Measurements from ENCODE around the gene SDR42E2.
"Not testable (repeated sequence)": the region's sequence is repeated elsewhere in the genome, so short reads cannot be mapped to it uniquely, and the experiment has no call there.

The SDR42E2 gene

DNA sequence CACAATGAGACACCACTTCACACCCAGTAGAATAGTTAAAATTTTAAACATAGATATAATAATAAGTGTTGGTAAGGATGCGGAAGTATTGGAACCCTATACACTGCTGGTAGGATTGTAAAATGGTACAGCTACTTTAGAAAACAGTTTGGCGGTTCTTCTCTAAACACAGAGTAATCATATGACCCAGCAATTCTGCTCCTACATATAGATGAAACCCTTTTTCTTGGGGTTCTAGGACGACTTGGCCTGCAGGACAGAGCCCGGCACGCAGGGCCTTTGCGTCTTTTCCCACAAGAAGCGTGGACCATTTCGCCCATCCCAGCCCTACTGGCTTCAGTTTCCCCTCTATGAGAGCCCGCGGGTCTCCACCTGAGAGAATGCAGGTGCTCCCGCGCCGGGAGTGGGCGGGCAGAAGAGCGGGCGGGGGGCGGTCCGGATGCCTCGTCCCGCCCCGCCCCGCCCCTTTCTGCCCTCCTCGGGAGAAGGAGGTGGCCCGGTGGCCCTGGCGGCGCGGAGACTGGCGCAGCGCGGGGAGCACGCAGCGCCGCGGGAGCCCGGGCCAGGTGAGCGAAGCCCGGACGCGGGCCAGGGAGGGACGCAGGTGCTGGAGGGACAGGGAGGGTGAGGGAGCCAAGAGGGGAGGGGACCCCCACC lies at the start of gene SDR42E2:
Gene SDR42E2, plus strand, starts transcription at position 508 of the 657 bp plus-strand sequence. CDS start 3,077 bp downstream, outside the sequence.
- peak; percentile 26 for DNase-seq

DNA sequence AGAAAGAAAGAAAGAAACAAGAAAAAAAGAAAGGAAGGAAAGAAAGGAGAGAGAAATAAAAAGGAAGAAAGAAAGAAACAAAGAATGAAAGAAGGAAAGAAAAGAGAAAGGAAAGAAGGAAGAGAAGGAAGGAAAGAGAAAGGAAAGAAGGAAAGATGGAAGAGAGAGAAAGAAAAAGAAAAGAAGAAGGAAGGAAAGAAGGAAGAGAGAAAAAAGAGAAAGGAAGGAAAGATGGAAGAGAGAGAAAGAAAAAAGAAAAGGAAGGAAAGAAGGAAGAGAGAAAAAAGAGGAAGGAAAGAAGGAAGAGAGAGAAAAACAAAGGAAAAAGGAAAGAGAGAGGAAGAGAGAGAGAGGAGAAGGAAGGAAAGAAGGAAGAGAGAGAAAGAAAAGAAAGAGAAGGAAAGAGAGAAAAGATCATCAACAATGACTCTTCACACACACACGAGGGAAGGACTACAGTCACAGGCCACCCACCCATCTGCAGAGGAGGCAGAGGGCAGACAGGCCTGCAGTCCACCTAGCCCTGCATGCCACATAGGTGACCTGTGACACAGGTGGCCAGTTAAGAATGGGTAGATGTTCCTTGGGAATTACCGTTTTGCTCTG lies 46.1 kb upstream of the SDR42E2 start:
- DNase-seq: no peak

DNA sequence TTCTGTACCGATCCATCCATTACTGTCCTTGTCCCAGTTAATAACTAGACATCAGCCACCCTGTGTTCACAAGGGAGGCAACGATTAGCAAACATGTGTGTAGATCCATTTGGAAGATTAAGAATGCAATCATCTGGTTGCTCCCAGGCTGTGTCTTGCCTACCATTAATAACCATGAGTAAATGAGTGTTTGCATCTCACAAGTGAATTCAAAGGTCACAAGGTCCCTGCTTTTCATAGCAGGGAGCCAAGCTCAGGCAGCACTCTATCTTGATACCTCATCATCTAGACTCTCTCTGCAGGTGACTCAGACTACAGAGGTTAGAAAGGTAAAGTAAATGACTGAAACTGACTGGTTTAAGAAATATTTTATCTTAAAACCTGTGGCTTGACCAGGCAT lies 44.7 kb upstream of the SDR42E2 start:
- DNase-seq: no peak

DNA sequence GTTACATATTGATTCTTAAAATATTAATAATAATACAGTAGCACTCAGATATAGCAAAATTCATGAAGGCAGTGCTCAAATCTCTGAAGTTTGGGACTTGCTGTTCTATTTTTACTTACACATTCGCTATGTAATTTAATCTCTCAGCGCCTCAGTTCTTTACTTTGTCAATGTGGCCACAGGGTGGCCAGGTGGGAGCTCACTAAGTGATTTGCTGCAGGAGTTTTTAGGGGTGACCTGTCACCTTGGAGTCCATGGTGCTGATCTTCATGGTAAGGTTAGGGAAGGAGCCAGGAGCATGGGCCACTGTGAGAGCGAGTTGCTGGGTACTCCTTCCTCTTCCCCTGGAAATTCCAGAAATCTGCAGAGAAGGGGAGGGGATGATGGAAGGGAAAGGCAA lies 41.9 kb upstream of the SDR42E2 start:
- no peak for DNase-seq

DNA sequence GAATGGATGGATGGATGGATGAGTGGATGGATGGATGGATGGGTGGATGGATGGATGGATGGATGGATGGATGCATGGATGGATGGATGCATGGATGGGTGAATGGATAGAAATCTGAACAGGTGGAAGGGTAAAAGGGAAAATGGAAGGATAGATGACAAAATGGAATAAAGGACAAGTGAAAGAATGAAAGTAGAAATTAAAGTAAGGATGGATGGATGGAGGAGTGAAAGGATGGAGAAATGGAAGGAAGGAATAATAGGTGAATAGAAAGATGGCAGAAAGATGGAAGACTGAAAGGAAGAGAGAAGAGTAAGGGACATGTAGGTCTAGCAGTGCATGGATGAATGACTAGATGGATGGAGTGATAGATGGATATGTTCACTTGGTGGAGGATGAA lies 40.1 kb upstream of the SDR42E2 start:
- DNase-seq: no peak

DNA sequence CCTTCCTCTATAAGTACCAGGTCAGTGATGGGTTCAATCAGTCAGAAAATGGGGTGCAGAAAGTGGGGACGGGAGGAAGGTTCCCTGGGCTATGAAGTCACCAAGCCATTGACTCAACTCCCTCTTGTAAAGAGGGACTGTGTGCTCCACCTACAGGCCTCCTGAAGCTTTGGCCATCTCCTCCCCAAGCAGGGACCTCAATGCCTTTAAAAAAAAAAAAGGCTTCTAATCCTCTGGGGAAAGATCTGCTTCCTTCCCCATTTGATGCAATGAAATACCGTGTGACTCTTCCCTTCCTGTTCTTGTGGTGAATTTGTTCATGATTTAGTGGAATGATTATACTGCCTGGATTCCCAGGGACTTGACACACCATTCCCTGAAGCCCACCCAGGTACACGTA lies 39.2 kb upstream of the SDR42E2 start:
- DNase-seq: no peak

DNA sequence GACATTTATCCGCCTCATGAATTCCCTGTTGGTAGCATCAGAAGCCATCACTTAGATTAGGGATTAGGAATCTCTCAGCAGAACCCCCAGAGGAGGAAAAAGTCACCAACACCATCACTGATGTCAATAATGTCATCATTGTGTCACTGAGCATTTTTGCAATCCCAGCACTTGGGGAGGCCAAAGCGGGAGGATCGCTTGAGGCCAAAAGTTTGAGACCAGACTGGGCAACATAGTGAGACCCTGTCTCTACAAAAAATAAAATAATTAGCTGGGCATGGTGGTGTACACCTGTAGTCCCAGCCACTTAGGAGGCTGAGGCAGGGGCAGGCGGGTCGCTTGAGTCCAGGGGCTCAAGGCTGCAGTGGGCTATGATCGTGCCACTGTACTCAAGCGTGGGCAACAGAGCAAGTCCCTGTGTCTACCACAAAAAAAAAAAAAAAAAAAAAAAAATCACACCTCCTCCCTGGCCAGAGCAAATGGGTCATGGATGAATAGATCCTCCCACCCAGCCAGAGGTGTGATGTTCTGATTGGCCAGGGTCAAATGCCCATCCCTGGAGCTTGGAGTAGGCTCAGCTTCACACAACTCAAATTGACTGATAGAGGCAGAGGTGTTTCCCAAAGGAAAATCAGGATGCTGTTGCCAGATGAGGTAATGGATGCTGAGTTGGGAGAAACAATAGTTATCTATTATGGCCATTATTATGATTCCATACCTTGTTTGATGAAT lies 38.4 kb upstream of the SDR42E2 start:
- no peak for DNase-seq

DNA sequence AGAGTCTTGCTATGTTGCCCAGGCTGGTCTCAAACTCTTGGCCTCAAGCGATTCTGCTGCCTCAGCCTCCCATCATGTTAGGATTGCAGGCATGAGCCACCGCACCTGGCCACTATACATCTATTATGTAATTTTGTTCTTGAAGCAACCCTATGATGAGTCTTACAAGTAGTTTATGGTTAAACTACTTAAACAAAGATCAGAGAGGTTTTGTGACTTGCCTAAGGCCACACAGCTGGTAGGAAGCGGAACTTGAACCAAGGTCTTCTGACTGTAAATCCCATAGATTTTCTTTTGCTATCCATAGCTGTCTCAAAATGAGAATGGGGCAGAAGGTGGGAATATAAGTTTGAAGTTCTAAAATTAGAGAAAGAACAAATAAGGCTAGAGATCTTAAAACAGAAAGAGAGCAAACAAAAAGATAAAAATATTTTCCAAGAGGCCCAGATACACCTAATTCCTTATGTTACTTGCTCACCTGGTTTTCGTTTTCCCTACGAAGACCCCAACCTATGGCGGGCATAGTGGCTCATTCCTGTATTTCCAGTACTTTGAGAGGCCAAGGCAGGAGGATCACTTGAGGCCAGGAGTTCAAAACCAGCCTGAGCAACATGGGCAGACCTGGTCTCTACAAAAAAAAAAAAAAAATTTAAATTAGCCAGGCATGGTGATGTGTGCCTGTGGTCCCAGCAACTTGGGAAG lies 37.6 kb upstream of the SDR42E2 start:
- no peak for DNase-seq

DNA sequence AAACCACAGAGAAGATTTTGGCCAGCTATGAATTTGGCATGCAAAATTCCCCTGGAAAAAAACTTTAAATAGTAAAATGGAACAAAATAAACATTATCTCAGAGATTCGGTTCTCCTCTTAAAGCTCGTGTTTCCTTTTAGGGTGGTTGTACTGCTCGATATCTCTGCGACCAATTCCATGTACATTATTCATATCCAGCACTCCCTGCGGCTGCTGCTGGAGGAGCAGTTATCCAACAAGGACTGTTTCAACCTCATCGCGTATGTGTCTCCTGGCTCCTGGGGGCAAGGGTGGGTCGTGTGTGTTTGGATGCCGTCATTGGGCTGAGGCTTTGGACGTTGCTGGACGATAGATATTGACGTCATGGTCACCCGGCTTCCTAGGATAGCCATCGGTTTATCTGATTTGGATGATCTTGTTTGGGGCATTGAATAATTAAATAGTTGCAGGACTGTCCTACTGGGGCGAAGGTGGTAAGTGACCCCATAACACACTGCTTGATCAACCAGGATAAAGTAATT lies 36.2 kb upstream of the SDR42E2 start:
- DNase-seq: no peak

DNA sequence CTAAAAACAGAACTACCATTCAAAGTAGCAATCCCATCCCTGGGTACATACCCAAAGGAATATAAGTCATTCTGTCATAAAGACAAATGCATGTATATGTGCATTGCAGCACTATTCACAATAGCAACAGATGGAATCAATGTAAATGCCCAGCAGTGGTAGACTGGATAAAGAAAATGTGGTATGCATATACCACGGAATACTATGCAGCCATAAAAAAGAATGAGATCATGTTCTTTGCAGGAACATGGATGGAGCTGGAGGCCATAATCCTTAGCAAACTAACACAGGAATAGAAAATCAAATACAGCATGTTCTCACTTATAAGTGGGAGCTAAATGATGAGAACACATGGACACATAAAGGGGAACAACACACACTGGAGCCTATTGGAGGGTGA lies 33.8 kb upstream of the SDR42E2 start:
- not testable (repeated sequence) for DNase-seq

DNA sequence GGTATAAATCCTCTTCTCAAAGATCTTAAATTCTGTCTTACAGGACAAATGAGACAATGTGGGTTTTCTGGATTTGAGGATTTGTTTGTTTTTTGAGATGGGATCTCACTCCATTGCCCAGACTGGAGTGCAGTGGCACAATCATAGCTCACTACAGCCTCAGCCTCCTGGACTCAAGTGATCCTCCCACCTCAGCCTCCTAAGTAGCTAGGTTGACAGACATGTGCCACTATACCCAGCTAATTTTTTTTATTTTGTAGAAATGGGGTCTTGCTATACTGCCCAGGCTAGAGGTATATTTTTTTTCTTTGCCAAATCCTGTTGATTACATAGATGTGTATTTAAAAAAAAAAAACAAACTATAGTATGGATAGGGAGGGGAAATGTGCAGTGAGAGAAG lies 31.8 kb upstream of the SDR42E2 start:
- no peak for DNase-seq

DNA sequence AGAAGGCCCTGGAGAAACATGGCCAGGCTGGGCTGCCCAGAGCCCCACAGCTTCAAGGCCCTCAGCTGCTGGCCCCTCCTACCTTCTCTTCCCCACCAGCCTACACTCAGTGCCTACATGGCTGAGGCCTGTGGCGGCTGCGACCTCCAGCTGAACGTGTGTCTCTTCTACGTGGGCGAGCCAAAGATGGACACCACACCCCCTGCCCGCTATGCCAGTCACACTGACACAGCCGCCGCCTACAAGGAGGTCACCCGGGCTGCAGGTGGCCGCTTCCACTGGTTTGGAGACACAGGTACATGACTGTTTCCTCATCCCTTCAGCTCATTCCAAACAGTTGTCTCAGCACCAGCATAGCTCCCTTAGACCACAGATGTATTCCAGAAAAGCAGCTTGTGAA lies 29.5 kb upstream of the SDR42E2 start:
- no peak for DNase-seq

DNA sequence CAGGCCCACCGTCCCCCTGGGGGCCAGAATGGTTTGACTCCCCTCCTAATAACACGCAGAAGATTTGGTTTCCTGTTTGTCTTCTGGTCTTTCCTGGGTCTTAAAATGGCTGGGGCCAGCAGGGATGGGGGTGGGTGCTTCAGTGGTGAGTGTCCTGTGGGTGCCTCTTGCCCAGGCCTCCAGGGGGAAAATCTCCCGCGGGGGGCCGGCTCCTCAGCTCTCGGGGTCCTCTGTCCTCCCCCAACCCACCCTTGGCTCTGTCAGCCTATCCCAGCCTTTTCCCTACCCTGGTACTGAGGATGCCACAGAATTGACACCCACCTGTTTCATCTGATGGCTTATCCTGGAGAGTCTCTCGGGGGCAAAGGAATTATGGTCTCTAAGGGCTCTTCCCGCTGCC lies 23.8 kb upstream of the SDR42E2 start:
- no peak for DNase-seq

DNA sequence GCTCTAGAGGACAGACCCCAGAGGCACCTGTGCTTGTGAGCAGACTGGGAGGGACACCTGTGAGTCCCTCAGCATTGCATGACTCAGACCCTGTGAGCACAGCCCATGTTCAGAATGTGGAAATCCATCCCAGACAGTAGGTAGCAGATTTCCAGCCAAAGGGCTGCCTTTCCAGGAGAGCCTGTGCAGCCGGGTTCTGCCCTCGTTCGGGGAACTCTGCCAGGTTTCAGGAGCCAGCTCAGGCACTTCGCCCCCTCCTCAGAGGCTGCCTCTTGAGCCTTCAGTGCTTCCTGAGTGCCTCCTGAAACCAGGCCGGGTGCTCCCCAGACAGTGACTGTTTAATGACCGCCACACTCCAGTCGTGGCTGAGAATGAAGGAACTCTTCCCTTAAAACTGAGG lies 23.3 kb upstream of the SDR42E2 start:
- no peak for DNase-seq

DNA sequence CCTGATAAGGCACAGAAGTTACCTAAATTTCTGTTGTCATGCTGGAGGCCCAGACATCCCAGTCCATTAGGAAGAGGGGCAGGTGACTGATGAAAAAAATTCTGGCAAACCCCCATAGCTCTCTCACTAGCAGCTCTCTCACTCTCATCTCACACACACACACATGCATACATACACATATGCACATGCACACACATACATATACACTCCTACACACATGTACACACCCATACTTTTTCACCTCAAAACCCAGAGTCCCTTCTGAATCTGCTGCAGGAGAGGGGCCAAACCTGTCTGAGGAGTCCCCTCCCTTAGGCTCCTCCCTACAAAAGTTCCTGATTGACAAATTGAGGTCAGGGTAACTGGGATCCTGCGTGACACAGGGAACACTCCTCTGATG lies 22.6 kb upstream of the SDR42E2 start:
- no peak for DNase-seq

DNA sequence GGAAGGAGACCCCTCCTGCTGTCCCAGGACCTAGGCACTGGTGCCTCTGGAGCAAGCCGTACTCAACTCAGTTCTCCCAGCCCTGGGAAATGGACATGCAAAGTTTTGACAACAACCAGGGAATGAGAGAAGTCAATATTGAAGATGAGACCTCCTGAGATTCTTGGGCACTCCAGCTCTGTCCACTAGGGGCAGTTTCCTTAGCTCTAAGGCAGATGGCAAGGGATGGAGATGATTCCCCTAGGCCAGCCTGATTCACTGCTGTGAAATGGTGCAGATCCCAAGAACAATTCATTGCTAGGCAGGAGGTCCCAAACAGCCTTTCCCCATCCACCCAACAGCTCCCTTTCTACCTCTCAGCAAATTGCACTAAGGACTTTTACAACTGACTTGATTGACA lies 20.5 kb upstream of the SDR42E2 start:
- DNase-seq: no peak

DNA sequence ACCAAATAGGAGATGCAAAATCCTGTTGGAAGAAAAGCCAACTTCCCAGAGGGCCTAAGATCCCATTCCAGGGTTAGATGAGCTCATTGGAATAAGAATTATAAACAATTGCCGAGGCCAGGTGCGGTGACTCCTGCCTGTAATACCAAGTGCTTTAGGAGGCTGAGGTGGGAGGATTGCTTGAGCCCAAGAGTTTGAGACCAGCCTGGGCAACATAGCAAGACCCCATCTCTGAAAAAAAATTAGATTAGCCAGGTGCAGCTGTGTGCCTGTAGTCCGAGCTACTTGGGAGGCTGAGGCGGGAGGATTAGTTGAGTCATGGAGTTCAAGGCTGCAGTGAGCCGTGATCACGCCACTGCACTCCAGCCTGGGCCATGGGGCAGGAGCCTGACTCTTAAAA lies 17.8 kb upstream of the SDR42E2 start:
- DNase-seq: no peak

DNA sequence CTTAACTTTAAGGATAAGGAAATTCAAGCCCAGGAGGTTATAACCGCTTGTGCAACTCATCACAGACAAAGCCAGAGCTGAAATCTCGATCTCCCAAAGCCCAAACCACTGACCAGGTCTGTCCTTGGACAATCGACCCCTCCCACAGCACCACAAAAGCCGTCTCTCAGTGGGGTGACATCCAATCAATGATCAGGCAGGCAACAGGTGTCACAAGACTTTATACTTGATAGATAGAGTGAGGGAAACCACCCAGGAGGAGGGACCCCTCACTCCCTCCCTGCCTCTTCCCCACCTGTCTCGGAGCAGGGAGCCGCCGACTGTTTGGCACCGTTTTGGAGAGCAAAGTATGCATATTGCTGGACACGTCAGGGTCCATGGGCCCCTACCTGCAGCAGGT lies 14.5 kb upstream of the SDR42E2 start:
- no peak for DNase-seq

DNA sequence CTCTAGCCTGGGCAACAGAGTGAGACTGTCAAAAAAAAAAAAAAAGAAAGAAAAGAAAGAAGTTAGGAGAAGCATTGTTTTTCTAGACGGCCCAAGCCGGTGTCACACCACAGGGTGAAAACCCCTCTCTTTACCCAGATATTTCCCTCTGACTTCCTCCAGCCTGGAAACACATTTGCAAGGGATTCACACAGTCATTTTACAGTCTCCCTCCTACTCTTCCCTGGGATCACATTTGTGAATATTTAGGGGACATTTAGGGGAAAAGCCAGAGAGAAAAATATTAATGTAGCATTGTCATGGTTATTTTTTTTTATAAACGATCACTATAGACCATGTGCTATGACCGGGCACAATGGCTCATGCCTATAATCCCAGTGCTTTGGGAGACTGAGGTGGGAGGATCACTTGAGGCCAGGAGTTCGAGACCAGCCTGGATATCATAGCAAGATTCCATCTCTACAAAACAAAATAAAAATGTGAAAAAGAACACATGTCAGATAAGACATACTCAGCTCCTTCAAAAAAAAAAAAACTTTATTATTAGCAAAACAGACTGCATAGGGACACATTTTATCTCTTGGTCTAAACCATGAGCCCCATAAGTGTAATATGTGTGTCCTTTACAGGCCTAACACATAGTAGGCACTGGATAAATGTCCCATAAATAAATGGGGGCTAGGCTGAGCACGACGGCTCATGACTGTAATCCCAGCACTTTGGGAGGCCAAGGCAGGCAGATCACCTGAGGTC lies 10.9 kb upstream of the SDR42E2 start:
- DNase-seq: no peak

DNA sequence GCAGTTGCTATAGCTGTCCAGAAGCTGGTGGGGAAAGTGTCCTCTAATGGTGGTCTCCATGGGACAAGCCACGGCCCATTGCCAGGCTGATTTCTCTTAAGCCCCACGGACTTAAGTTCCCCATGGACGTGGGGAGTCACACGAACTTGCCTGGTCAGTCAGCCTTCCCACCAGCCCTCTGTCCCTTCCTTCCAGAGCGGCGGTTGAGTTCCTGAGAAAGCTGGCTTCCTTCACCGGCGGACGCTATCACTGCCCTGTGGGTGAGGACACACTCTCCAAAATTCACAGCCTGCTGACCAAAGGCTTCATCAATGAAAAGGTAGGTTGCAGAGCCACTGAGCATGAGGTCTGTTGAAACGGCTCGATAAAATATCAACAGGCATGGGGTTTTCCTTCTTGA lies 10.0 kb upstream of the SDR42E2 start:
- no peak for DNase-seq

DNA sequence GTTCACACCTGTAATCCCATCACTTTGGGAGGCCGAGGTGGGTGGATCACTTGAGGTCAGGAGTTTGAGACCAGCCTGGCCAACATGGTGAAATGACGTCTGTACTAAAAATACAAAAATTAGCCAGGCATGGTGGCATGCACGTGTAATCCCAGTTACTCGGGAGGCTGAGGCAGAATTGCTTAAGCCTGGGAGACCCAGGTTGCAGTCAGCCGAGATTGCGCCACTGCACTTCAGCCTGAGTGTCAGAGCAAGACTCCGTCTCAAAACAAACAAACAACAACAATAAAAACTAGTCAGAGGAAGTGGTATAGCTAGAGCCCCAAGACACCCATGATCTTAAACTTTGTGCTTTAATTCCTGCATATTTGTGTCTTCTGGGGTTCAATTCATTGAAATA lies 9.2 kb upstream of the SDR42E2 start:
- DNase-seq: not testable (repeated sequence)

DNA sequence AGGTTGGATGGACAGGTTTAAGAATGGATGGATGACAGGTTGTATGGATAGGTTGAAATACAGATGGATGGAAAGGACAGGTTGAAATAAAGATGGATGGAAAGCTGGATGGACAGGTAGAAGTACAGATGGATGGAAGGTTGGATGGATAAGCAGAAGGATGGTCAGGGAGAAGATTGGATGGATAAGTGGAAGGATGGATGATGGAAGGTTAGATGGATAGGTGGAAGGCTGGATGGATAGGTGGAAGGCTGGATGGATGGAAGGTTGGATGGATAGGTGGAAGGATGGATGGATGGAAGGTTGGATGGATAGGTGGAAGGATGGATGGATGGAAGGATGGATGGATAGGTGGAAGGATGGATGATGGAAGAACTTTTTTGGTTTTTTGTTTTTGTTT lies 905 bp upstream of the SDR42E2 start:
- DNase-seq: no peak

DNA sequence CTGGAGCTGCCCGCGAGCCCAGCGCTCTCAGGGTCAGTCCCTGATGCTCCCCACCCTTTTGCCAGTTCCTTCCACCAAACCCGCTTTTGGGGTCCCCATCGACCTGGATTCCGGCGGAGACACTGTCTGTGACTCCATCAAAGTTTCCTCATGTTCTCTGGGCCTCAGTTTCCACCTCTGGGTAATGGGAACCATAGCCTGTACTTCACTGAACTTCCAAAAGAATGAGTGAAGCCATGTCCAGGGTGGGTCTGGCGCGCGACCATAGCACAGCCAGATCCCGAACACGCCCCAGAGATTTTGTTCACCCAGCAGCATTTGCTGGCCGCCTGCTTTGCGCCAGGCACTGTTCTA lies 327 bp downstream of the SDR42E2 start:
- no peak for DNase-seq
